ENCODE data around the gene CHORDC1.
"Not testable (repeated sequence)": the region's sequence is repeated elsewhere in the genome, so short reads cannot be mapped to it uniquely, and the experiment has no call there.

CHORDC1 gene

GRCh38 chr11:90187839-90188238, 35.0 kb downstream of the CHORDC1 start:
- DNase-seq (ENCODE audit: low spot score), result no peak
- in situ Hi-C loops (cut with MboI; ENCODE audit: low sequenced_read_pairs, unreplicated experiment), result no loop called here
- TF ChIP-seq CTCF (IDR thresholded peaks at IDR 0.05; ENCODE audit: borderline replicate concordance, control extremely low read depth, extremely low read depth, insufficient read depth, missing control alignments), result no peak

GRCh38 chr11:90179923-90180322, 42.9 kb downstream of the CHORDC1 start:
- TF ChIP-seq CTCF (IDR thresholded peaks at IDR 0.05; ENCODE audit: borderline replicate concordance, control extremely low read depth, extremely low read depth, insufficient read depth, missing control alignments), result no peak
- in situ Hi-C loops (cut with MboI; ENCODE audit: low sequenced_read_pairs, unreplicated experiment), result no loop called here
- no peak for DNase-seq (ENCODE audit: low spot score)

- TF ChIP-seq CTCF (IDR thresholded peaks at IDR 0.05; ENCODE audit: borderline replicate concordance, control extremely low read depth, extremely low read depth, insufficient read depth, missing control alignments), result no peak
- no peak for DNase-seq (ENCODE audit: low spot score)
- in situ Hi-C loops (cut with MboI; ENCODE audit: low sequenced_read_pairs, unreplicated experiment), result no loop called here
Observed at GRCh38 chr11:90178751-90179150, 44.1 kb downstream of the CHORDC1 start.

- in situ Hi-C loops (cut with MboI; ENCODE audit: low sequenced_read_pairs, unreplicated experiment), result no loop called here
- no peak for TF ChIP-seq CTCF (IDR thresholded peaks at IDR 0.05; ENCODE audit: borderline replicate concordance, control extremely low read depth, extremely low read depth, insufficient read depth, missing control alignments)
- no peak for DNase-seq (ENCODE audit: low spot score)
Observed at GRCh38 chr11:90176069-90176468, 46.8 kb downstream of the CHORDC1 start.

- no peak for TF ChIP-seq CTCF (IDR thresholded peaks at IDR 0.05; ENCODE audit: borderline replicate concordance, control extremely low read depth, extremely low read depth, insufficient read depth, missing control alignments)
- in situ Hi-C loops (cut with MboI; ENCODE audit: low sequenced_read_pairs, unreplicated experiment), result no loop called here
- DNase-seq (ENCODE audit: low spot score), result no peak
Observed at GRCh38 chr11:90171359-90171758, 51.5 kb downstream of the CHORDC1 start.

GRCh38 chr11:90168571-90168970, 54.3 kb downstream of the CHORDC1 start:
- TF ChIP-seq CTCF (IDR thresholded peaks at IDR 0.05; ENCODE audit: borderline replicate concordance, control extremely low read depth, extremely low read depth, insufficient read depth, missing control alignments), result no peak
- in situ Hi-C loops (cut with MboI; ENCODE audit: low sequenced_read_pairs, unreplicated experiment), result no loop called here
- no peak for DNase-seq (ENCODE audit: low spot score)

GRCh38 chr11:90167704-90168103, 55.1 kb downstream of the CHORDC1 start:
- in situ Hi-C loops (cut with MboI; ENCODE audit: low sequenced_read_pairs, unreplicated experiment); DNase-seq (ENCODE audit: low spot score): not testable (repeated sequence)

GRCh38 chr11:90166982-90167573, 55.8 kb downstream of the CHORDC1 start:
- DNase-seq (ENCODE audit: low spot score); in situ Hi-C loops (cut with MboI; ENCODE audit: low sequenced_read_pairs, unreplicated experiment): not testable (repeated sequence)
